HFFc6 (cell line): ENCODE data around the gene HES7. TPM values are rescaled to one million over a fixed set of nuclear protein-coding genes. Genes with fewer than 3 reads are reported as not detected.

ENCODE experiments used
- DNase-seq: peaks from one replicate; pipeline ENCODE4 v3.0.0-alpha.2; 2018
- H3K27ac Mint-ChIP-seq: 2 replicates; pipeline ENCODE4 v1.8.0; 2020; ENCODE audit warnings: mild to moderate bottlenecking, mixed read lengths
- H3K27me3 Mint-ChIP-seq: 2 replicates; pipeline ENCODE4 v1.8.0; 2021; ENCODE audit warnings: mild to moderate bottlenecking, moderate library complexity, mixed read lengths; ENCODE audit not compliant: insufficient read depth
- H3K36me3 Mint-ChIP-seq: 2 replicates; pipeline ENCODE4 v1.8.0; 2021; ENCODE audit warnings: low read depth, mixed read lengths
- H3K4me1 Mint-ChIP-seq: 2 replicates; pipeline ENCODE4 v1.8.0; 2020; ENCODE audit warnings: low read depth, mixed read lengths
- H3K4me3 Mint-ChIP-seq: 2 replicates; pipeline ENCODE4 v1.8.0; 2020; ENCODE audit warnings: mild to moderate bottlenecking, moderate library complexity, mixed read lengths
- H3K9me3 Mint-ChIP-seq: 2 replicates; pipeline ENCODE4 v1.8.0; 2020; ENCODE audit warnings: mild to moderate bottlenecking, mixed read lengths
- CTCF ChIP-seq: fragments of 200-600 bp; sonication (generic); IDR thresholded peaks from 2 replicates; pipeline ENCODE4 v1.5.0; 2021; ENCODE audit warnings: antibody characterized with exemption, mild to moderate bottlenecking
- total RNA-seq, 6 experiments: library from RNA; stranded (reverse); fragmentation: NEBNext Ultra II Directional; extraction: Animal tissue kit (Norgen Biotek cat#: 25700); gene quantifications; 2 replicates in 1 of 6; 3 replicates in 5 of 6; pipeline ENCODE4 v1.2.3, GENCODE V29; 2021

HES7 gene
- total RNA-seq, 6 experiments from 2014 or later, result 0.24 to 0.54 (median 0.41) TPM

GRCh38 chr17:8124350-8125153, 646 bp upstream of the HES7 start:
- TF ChIP-seq CTCF, result no peak
- Mint-ChIP-seq H3K27me3 (peaks cover 12% of the 10 kb centered on the region), H3K36me3 (no peaks in the 10 kb centered on the region), H3K4me3 (peak overlapping the region; percentile 88), H3K9me3 (peaks cover 7% of the 10 kb centered on the region; the same call in 1 of the 2 replicates), H3K4me1 (peaks cover 66% of the 10 kb centered on the region), H3K27ac (peak overlapping the region; percentile 8; the same call in 1 of the 2 replicates)
- DNase-seq, result no peak

- no peak for TF ChIP-seq CTCF
- peaks cover 7% of the 10 kb centered on the region; the same call in 1 of the 2 replicates for H3K9me3 Mint-ChIP-seq
- H3K4me1 Mint-ChIP-seq, result peaks cover 76% of the 10 kb centered on the region
- peaks cover 16% of the 10 kb centered on the region for H3K27me3 Mint-ChIP-seq
- H3K4me3 Mint-ChIP-seq, result peak overlapping the region; percentile 88
- H3K27ac Mint-ChIP-seq, result peak overlapping the region; percentile 71
- no peak for DNase-seq
- no peaks in the 10 kb centered on the region for H3K36me3 Mint-ChIP-seq
These were observed 797 bp downstream of the HES7 start for GRCh38 chr17:8122924-8123694.

GRCh38 chr17:8122422-8122923, 1.4 kb downstream of the HES7 start:
- TF ChIP-seq CTCF, result no peak
- Mint-ChIP-seq H3K4me1 (peaks cover 82% of the 10 kb centered on the region), H3K36me3 (no peaks in the 10 kb centered on the region), H3K27ac (peak overlapping the region; percentile 71), H3K27me3 (peaks cover 16% of the 10 kb centered on the region), H3K9me3 (peaks cover 7% of the 10 kb centered on the region; the same call in 1 of the 2 replicates), H3K4me3 (peak overlapping the region; percentile 88)
- no peak for DNase-seq

- no peaks in the 10 kb centered on the region for H3K36me3 Mint-ChIP-seq
- H3K27ac Mint-ChIP-seq, result peak overlapping the region; percentile 52; the same call in 1 of the 2 replicates
- H3K9me3 Mint-ChIP-seq, result peaks cover 7% of the 10 kb centered on the region; the same call in 1 of the 2 replicates
These were observed 2.1 kb downstream of the HES7 start for GRCh38 chr17:8121681-8122421.

More at GRCh38 chr17:8121681-8122421, 2.1 kb downstream of the HES7 start:
- TF ChIP-seq CTCF, result peak; percentile 81
- H3K27me3 Mint-ChIP-seq, result peaks cover 16% of the 10 kb centered on the region
- peak; percentile 54 for DNase-seq
- peaks cover 76% of the 10 kb centered on the region for H3K4me1 Mint-ChIP-seq
- peak overlapping the region; percentile 88 for H3K4me3 Mint-ChIP-seq
